K562 (cell line): Measurements from ENCODE around the gene RNF213. TPM values are rescaled to one million over a fixed set of nuclear protein-coding genes. Genes with fewer than 3 reads are reported as not detected.

ENCODE experiments used
- ATF1 ChIP-seq, 2 experiments: fragments of 450-650 bp in 1 of 2; IDR thresholded peaks; 2 replicates each; pipeline ENCODE4 v1.6.1; 2016; ENCODE audit warnings: missing compliant biosample characterization in 1 of 2, missing genetic modification characterization in 1 of 2
- BRD9 ChIP-seq: fragments of 450-650 bp; IDR thresholded peaks from 2 replicates; pipeline ENCODE4 v1.6.1; 2018; ENCODE audit warnings: low read depth; ENCODE audit not compliant: partially characterized antibody
- ETV6 ChIP-seq, 3 experiments: fragments of 150-350 bp in 1 of 3; sonication (generic) in 1 of 3; formaldehyde crosslinking in 1 of 3; IDR thresholded peaks; 2 replicates each; pipeline versions ENCODE4 v1.6.1 to v1.8.0; 2014 to 2022; ENCODE audit warnings: borderline replicate concordance in 2 of 3, low read depth in 2 of 3, antibody characterized with exemption in 1 of 3, low read length in 1 of 3, mild to moderate bottlenecking in 1 of 3, missing genetic modification reagents in 1 of 3
- HMGN3 ChIP-seq: IDR thresholded peaks from 2 replicates; pipeline ENCODE4 v1.6.1; 2011; ENCODE audit warnings: borderline replicate concordance, low read depth, mild to moderate bottlenecking, mixed read lengths, low read length; ENCODE audit not compliant: insufficient read length; ENCODE audit errors: extremely low read depth
- MEIS2 ChIP-seq: fragments of 450-650 bp; IDR thresholded peaks from 2 replicates; pipeline ENCODE4 v1.6.1; 2014; ENCODE audit warnings: mild to moderate bottlenecking; ENCODE audit not compliant: partially characterized antibody
- MTA3 ChIP-seq: fragments of 450-650 bp; formaldehyde crosslinking; IDR thresholded peaks from 2 replicates; pipeline ENCODE4 v1.6.1; 2017; ENCODE audit warnings: mild to moderate bottlenecking, borderline replicate concordance
- NCOR1 ChIP-seq: fragments of 450-650 bp; IDR thresholded peaks from 2 replicates; pipeline ENCODE4 v1.6.1; 2016; ENCODE audit warnings: mild to moderate bottlenecking, moderate library complexity
- POLR2G ChIP-seq: fragments of 200-400 bp; formaldehyde crosslinking; IDR thresholded peaks from 2 replicates; pipeline ENCODE4 v1.6.1; 2017; ENCODE audit warnings: low read depth, mild to moderate bottlenecking, antibody characterized with exemption, low read length, moderate library complexity
- RFX5 ChIP-seq: IDR thresholded peaks from 2 replicates; pipeline ENCODE4 v1.6.1; 2011; ENCODE audit warnings: low read depth, mild to moderate bottlenecking, improper control_type of control experiment, low read length
- SIN3A ChIP-seq, 2 experiments: fragments of 150-350 bp in 1 of 2; IDR thresholded peaks; 2 replicates each; pipeline ENCODE4 v1.6.1; 2011 to 2016; ENCODE audit warnings: borderline replicate concordance in 2 of 2, low read depth in 2 of 2, low read length in 2 of 2, mild to moderate bottlenecking in 2 of 2, moderate library complexity in 2 of 2; ENCODE audit not compliant: control insufficient read depth in 1 of 2
- TBP ChIP-seq: optimal IDR thresholded peaks from 2 replicates; pipeline ENCODE3; 2011; ENCODE audit warnings: low read depth, low read length, improper control_type of control experiment
- ZBTB7A ChIP-seq: IDR thresholded peaks from 2 replicates; pipeline ENCODE4 v1.6.1; 2011; ENCODE audit warnings: low read depth, mild to moderate bottlenecking, low read length, moderate library complexity, borderline replicate concordance; ENCODE audit not compliant: control insufficient read depth
- ZKSCAN1 ChIP-seq: fragments of 150-350 bp; IDR thresholded peaks from 2 replicates; pipeline ENCODE4 v1.6.1; 2016; ENCODE audit warnings: low read depth, low read length
- ZNF282 ChIP-seq: sonication (generic); formaldehyde crosslinking; IDR thresholded peaks from 2 replicates; pipeline ENCODE4 v1.8.1; 2023; ENCODE audit warnings: missing genetic modification reagents
- ZNF316 ChIP-seq: fragments of 450-650 bp; IDR thresholded peaks from 2 replicates; pipeline ENCODE4 v1.6.1; 2016
- ZNF324 ChIP-seq: fragments of 250-450 bp; sonication (Bioruptor Pico); IDR thresholded peaks from 2 replicates; pipeline ENCODE4 v1.4.0; 2020; ENCODE audit warnings: mild to moderate bottlenecking
- ZNF707 ChIP-seq: fragments of 250-450 bp; sonication (Bioruptor Pico); conservative IDR thresholded peaks from 2 replicates; pipeline ENCODE4 v1.8.0; 2022; ENCODE audit warnings: inconsistent platforms, mild to moderate bottlenecking, moderate library complexity
- polyA plus RNA-seq, 8 experiments: library from polyadenylated mRNA; depleted of rRNA in 4 of 8; stranded (reverse) in 5 of 8; unstranded in 3 of 8; fragments of >200 nt; fragmentation: Nextera tagmentation in 2 of 8; fragmentation: Illumina TruSeq in 1 of 8; extraction: Ambion mirVana in 2 of 8; extraction: Trizol in 1 of 8; gene quantifications; 2 replicates each; pipeline versions ENCODE4 v1.2.1 to v1.2.3, GENCODE V29; 2011 to 2014; ENCODE audit warnings: inconsistent platforms in 1 of 8, missing spikeins in 1 of 8
- total RNA-seq, 7 experiments: library from RNA; depleted of rRNA in 6 of 7; stranded (reverse); fragments of >200 nt in 6 of 7; fragmentation: Illumina TruSeq in 2 of 7; extraction: Trizol in 2 of 7; gene quantifications; 2 replicates each; pipeline versions ENCODE4 v1.2.1 to v1.2.3, GENCODE V29; 2011 to 2021; ENCODE audit warnings: low replicate concordance in 1 of 7
- TF ChIP-seq, protein P1 (sequence below): sonication (generic); formaldehyde crosslinking; IDR thresholded peaks from 2 replicates; pipeline ENCODE4 v1.5.0; 2020; ENCODE audit warnings: missing genetic modification reagents
- TF ChIP-seq, protein P2 (sequence below): fragments of 250-450 bp; sonication (Bioruptor Pico); IDR thresholded peaks from 2 replicates; pipeline ENCODE4 v1.4.0; 2020
- TF ChIP-seq, protein P3 (sequence below): sonication (generic); formaldehyde crosslinking; IDR thresholded peaks from 2 replicates; pipeline ENCODE4 v1.8.0; 2022; ENCODE audit warnings: mild to moderate bottlenecking, missing genetic modification reagents
- TF ChIP-seq, protein P4 (sequence below): fragments of 250-450 bp; sonication (Bioruptor Pico); IDR thresholded peaks from 2 replicates; pipeline ENCODE4 v1.5.0; 2020; ENCODE audit warnings: mild to moderate bottlenecking, borderline replicate concordance
- TF ChIP-seq, protein P5 (sequence below): sonication (generic); formaldehyde crosslinking; IDR thresholded peaks from 2 replicates; pipeline ENCODE4 v1.8.1; 2023; ENCODE audit warnings: mild to moderate bottlenecking, missing genetic modification reagents, moderate library complexity

The RNF213 gene
- total and polyA plus RNA-seq, 9 of the 15 experiments (the other 6 are each of a cell fraction or from before 2014, with no cell fraction given) = 5.3 to 33.6 (median 17.9) TPM

DNA sequence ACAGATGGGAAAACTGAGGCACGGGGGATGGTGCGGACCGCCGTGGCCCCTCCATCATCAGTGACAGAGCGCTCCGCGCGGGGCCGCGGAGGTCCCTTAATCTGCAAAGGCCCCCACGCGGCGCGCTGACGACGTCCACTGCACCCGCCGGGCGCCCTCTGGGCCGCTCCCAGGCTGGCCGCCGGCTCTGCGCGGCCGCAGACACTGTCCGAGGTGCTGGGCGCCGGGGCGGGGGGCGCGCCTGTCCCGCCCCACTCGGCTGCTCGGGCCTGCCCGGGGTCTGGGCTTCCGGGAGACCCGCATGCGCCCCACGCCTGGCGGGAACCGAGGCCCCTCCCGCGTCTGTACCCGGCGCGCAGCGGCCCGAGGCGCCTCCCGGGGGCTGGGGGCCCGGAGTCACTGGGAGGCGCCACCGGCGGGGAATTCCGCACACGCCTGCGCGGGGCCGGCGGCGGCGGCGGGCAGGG lies 550 bp upstream of the RNF213 start (continued):
- TF ChIP-seq ETV6 (IDR thresholded peaks at IDR 0.05; ENCODE audit: borderline replicate concordance in 1 of 2, low read depth in 2 of 2, low read length in 1 of 2) (no peak), ETV6 (CRISPR knock-in tag; IDR thresholded peaks at IDR 0.05; ENCODE audit: borderline replicate concordance) (peak; percentile 53; the same call in 1 of the 2 replicates), MTA3 (peak; percentile 47; the same call in 1 of the 2 replicates), ZNF324 (CRISPR knock-in tag) (no peak), TBP (peak; percentile 13), HMGN3 (peak; percentile 64), ZNF707 (CRISPR knock-in tag) (no peak), SIN3A (IDR thresholded peaks at IDR 0.05; ENCODE audit: borderline replicate concordance in 2 of 2, control insufficient read depth in 1 of 2, low read depth in 2 of 2, low read length in 2 of 2) (peak in 1 of 2 experiments; percentile 91; a peak in 3 of 4 replicates), MEIS2 (peak; percentile 46), ZKSCAN1 (0 out of 2 replicates have a peak, but pooled peaks have one; percentile 20), POLR2G (peak; percentile 83), BRD9 (no peak), ZNF316 (no peak), ZNF282 (CRISPR knock-in tag) (no peak), ZBTB7A (peak; percentile 99), RFX5 (no peak), NCOR1 (no peak), ATF1 (CRISPR knock-in tag; IDR thresholded peaks at IDR 0.05) (no peak), ATF1 (tag; IDR thresholded peaks at IDR 0.05) (peak; percentile 61)
- TF ChIP-seq, protein P1, sequence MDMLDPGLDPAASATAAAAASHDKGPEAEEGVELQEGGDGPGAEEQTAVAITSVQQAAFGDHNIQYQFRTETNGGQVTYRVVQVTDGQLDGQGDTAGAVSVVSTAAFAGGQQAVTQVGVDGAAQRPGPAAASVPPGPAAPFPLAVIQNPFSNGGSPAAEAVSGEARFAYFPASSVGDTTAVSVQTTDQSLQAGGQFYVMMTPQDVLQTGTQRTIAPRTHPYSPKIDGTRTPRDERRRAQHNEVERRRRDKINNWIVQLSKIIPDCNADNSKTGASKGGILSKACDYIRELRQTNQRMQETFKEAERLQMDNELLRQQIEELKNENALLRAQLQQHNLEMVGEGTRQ = no peak
- TF ChIP-seq, protein P2, sequence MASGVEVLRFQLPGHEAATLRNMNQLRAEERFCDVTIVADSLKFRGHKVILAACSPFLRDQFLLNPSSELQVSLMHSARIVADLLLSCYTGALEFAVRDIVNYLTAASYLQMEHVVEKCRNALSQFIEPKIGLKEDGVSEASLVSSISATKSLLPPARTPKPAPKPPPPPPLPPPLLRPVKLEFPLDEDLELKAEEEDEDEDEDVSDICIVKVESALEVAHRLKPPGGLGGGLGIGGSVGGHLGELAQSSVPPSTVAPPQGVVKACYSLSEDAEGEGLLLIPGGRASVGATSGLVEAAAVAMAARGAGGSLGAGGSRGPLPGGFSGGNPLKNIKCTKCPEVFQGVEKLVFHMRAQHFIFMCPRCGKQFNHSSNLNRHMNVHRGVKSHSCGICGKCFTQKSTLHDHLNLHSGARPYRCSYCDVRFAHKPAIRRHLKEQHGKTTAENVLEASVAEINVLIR (CRISPR knock-in tag) = no peak
- TF ChIP-seq, protein P3, sequence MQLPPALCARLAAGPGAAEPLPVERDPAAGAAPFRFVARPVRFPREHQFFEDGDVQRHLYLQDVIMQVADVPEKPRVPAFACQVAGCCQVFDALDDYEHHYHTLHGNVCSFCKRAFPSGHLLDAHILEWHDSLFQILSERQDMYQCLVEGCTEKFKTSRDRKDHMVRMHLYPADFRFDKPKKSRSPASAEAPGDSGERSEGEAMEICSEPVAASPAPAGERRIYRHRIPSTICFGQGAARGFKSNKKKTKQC = 0 out of 2 replicates have a peak, but pooled peaks have one; percentile 53
- TF ChIP-seq, protein P4, sequence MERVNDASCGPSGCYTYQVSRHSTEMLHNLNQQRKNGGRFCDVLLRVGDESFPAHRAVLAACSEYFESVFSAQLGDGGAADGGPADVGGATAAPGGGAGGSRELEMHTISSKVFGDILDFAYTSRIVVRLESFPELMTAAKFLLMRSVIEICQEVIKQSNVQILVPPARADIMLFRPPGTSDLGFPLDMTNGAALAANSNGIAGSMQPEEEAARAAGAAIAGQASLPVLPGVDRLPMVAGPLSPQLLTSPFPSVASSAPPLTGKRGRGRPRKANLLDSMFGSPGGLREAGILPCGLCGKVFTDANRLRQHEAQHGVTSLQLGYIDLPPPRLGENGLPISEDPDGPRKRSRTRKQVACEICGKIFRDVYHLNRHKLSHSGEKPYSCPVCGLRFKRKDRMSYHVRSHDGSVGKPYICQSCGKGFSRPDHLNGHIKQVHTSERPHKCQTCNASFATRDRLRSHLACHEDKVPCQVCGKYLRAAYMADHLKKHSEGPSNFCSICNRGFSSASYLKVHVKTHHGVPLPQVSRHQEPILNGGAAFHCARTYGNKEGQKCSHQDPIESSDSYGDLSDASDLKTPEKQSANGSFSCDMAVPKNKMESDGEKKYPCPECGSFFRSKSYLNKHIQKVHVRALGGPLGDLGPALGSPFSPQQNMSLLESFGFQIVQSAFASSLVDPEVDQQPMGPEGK = no peak
- TF ChIP-seq, protein P5, sequence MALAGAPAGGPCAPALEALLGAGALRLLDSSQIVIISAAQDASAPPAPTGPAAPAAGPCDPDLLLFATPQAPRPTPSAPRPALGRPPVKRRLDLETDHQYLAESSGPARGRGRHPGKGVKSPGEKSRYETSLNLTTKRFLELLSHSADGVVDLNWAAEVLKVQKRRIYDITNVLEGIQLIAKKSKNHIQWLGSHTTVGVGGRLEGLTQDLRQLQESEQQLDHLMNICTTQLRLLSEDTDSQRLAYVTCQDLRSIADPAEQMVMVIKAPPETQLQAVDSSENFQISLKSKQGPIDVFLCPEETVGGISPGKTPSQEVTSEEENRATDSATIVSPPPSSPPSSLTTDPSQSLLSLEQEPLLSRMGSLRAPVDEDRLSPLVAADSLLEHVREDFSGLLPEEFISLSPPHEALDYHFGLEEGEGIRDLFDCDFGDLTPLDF = peak; percentile 87
